A549 treated with RU486 at 1 μM for 4 hours (cell line): ENCODE results near the gene STUM. TPM values are rescaled to one million over a fixed set of nuclear protein-coding genes. Genes with fewer than 3 reads are reported as not detected.

Source experiments
- total RNA-seq: library from RNA; stranded (reverse); fragments of 200-300 nt; extraction: Qiagen RNA extraction; gene quantifications from 5 replicates; pipeline ENCODE4 v1.2.3, GENCODE V29; 2022; ENCODE audit warnings: low read depth

Gene STUM
- total RNA-seq, result not detected in 5 replicates

GRCh38 chr1:226548256-226549093 is at the start of gene STUM:
TSS of gene STUM (plus strand) at chr1:226548764. CDS start at chr1:226548905, 141 bp downstream.

Other genes starting within 250 kb of the STUM start
- 2.9 to 8.6 TPM (median 7.6 TPM) in 5 replicates for gene LIN9, start 239.6 kb upstream of the STUM start, total RNA-seq
- 92.4 to 125 TPM (median 117 TPM) in 5 replicates for gene PARP1, start 140.7 kb upstream of the STUM start, total RNA-seq
- gene ITPKB, start 190.5 kb downstream of the STUM start, total RNA-seq, result 1.9 to 2.9 TPM (median 2.3 TPM) in 5 replicates